Liver (tissue), 9 donors: ENCODE data around the gene FAM131B. TPM values are rescaled to one million over a fixed set of nuclear protein-coding genes. Genes with fewer than 3 reads are reported as not detected.

Experiments
- DNase-seq: peaks from one replicate; pipeline ENCODE4 v3.0.0-alpha.2; 2017; ENCODE audit warnings: low spot score
- H3K27ac ChIP-seq, 2 donors: one replicate each; pipeline ENCODE4 v1.7.0; 2013; ENCODE audit warnings: inconsistent platforms in 2 of 2, low read length in 2 of 2, control low read depth in 1 of 2, low read depth in 1 of 2, mild to moderate bottlenecking in 1 of 2
- H3K27me3 ChIP-seq, 4 donors: one replicate each; pipeline versions ENCODE4 v1.6.1 to v1.7.0; 2013; ENCODE audit warnings: low read length in 3 of 4, inconsistent platforms in 1 of 4, mild to moderate bottlenecking in 1 of 4, moderate library complexity in 1 of 4; ENCODE audit not compliant: control insufficient read depth in 4 of 4, insufficient read depth in 4 of 4
- H3K36me3 ChIP-seq, 4 donors: one replicate each; pipeline versions ENCODE4 v1.6.1 to v1.7.0; 2013; ENCODE audit warnings: low read length in 3 of 4, mild to moderate bottlenecking in 3 of 4, low read depth in 1 of 4, moderate library complexity in 1 of 4; ENCODE audit not compliant: control insufficient read depth in 4 of 4, insufficient read depth in 3 of 4
- H3K4me1 ChIP-seq, 4 donors: one replicate each; pipeline versions ENCODE4 v1.6.1 to v1.7.0; 2013; ENCODE audit warnings: low read length in 3 of 4, mild to moderate bottlenecking in 3 of 4, moderate library complexity in 1 of 4; ENCODE audit not compliant: control insufficient read depth in 4 of 4, insufficient read depth in 4 of 4
- H3K4me3 ChIP-seq, 3 donors: one replicate each; pipeline versions ENCODE4 v1.6.1 to v1.7.0; 2013; ENCODE audit warnings: low read length in 3 of 3, control low read depth in 1 of 3, low read depth in 1 of 3, mild to moderate bottlenecking in 1 of 3
- H3K9ac ChIP-seq, 2 donors: one replicate each; pipeline ENCODE4 v1.7.0; 2013; ENCODE audit warnings: low read length in 2 of 2, mild to moderate bottlenecking in 2 of 2, moderate library complexity in 2 of 2, control low read depth in 1 of 2, low read depth in 1 of 2
- H3K9me3 ChIP-seq, 4 donors: one replicate each; pipeline versions ENCODE4 v1.6.1 to v1.7.0; 2013; ENCODE audit warnings: low read length in 3 of 4; ENCODE audit not compliant: control insufficient read depth in 4 of 4
- EGR1 ChIP-seq, 2 donors: IDR thresholded peaks; 2 replicates each; pipeline ENCODE4 v1.6.1; 2016 to 2018; ENCODE audit warnings: antibody characterized with exemption in 2 of 2, low read depth in 2 of 2
- FOXA1 ChIP-seq: IDR thresholded peaks from 2 replicates; pipeline ENCODE4 v1.6.1; 2016; ENCODE audit warnings: antibody characterized with exemption
- FOXA2 ChIP-seq: IDR thresholded peaks from 2 replicates; pipeline ENCODE4 v1.6.1; 2016; ENCODE audit warnings: antibody characterized with exemption
- GABPA ChIP-seq, 2 donors: IDR thresholded peaks in 1 of 2; conservative IDR thresholded peaks in 1 of 2; 2 replicates each; pipeline ENCODE4 v1.6.1; 2016; ENCODE audit warnings: antibody characterized with exemption in 2 of 2, mild to moderate bottlenecking in 1 of 2, moderate library complexity in 1 of 2
- HNF4A ChIP-seq, 2 donors: conservative IDR thresholded peaks; 2 replicates each; pipeline ENCODE4 v1.6.1; 2016; ENCODE audit warnings: antibody characterized with exemption in 2 of 2, mild to moderate bottlenecking in 2 of 2
- HNF4G ChIP-seq: IDR thresholded peaks from 2 replicates; pipeline ENCODE4 v1.6.1; 2016; ENCODE audit warnings: antibody characterized with exemption
- JUND ChIP-seq, 2 donors: IDR thresholded peaks; 2 replicates each; pipeline ENCODE4 v1.6.1; 2016; ENCODE audit warnings: antibody characterized with exemption in 2 of 2
- NR2F2 ChIP-seq: IDR thresholded peaks from 2 replicates; pipeline ENCODE4 v1.6.1; 2016; ENCODE audit warnings: antibody characterized with exemption
- RAD21 ChIP-seq, 2 donors: IDR thresholded peaks; 2 replicates each; pipeline ENCODE4 v1.6.1; 2016; ENCODE audit warnings: antibody characterized with exemption in 2 of 2, mild to moderate bottlenecking in 2 of 2
- RXRA ChIP-seq, 2 donors: IDR thresholded peaks; 2 replicates each; pipeline ENCODE4 v1.6.1; 2017 to 2018; ENCODE audit warnings: antibody characterized with exemption in 2 of 2, mild to moderate bottlenecking in 1 of 2
- SP1 ChIP-seq: IDR thresholded peaks from 2 replicates; pipeline ENCODE4 v1.6.1; 2018; ENCODE audit warnings: antibody characterized with exemption, mild to moderate bottlenecking
- TAF1 ChIP-seq: conservative IDR thresholded peaks from 2 replicates; pipeline ENCODE4 v1.6.1; 2016; ENCODE audit warnings: antibody characterized with exemption, mild to moderate bottlenecking
- YY1 ChIP-seq: IDR thresholded peaks from 2 replicates; pipeline ENCODE4 v1.6.1; 2016; ENCODE audit warnings: antibody characterized with exemption, mild to moderate bottlenecking
- WGBS: extraction: QIAGEN DNeasy Blood & Tissue Kit; methylation state at CpG from one replicate; pipeline ENCODE4 v1.1.7; 2013; 5-methylcytosine and 5-hydroxymethylcytosine counted together
- polyA plus RNA-seq, 2 donors: library from polyadenylated mRNA; stranded (reverse) in 1 of 2; unstranded in 1 of 2; fragments of 200-250 nt in 1 of 2; fragments of >200 nt in 1 of 2; fragmentation: Nextera tagmentation in 1 of 2; extraction: Ambion mirVana in 1 of 2; gene quantifications; one replicate each; pipeline versions ENCODE4 v1.2.1 to v1.2.3, GENCODE V29; 2013 to 2015
- total RNA-seq, 2 donors: library from RNA; depleted of rRNA; stranded (reverse); fragments of >200 nt; gene quantifications; one replicate each; pipeline ENCODE4 v1.2.3, GENCODE V29; 2014
- TF ChIP-seq, protein P1 (sequence below): IDR thresholded peaks from 2 replicates; pipeline ENCODE4 v1.6.1; 2016; ENCODE audit warnings: antibody characterized with exemption
- TF ChIP-seq, protein P2 (sequence below): IDR thresholded peaks from 2 replicates; pipeline ENCODE4 v1.6.1; 2016; ENCODE audit warnings: antibody characterized with exemption, mild to moderate bottlenecking
- TF ChIP-seq, protein P3 (sequence below): IDR thresholded peaks from 2 replicates; pipeline ENCODE4 v1.6.1; 2016; ENCODE audit warnings: antibody characterized with exemption
- TF ChIP-seq, protein P4 (sequence below): fragments of 150-350 bp; IDR thresholded peaks from 2 replicates; pipeline ENCODE4 v1.5.1; 2017; ENCODE audit warnings: improper control_type of control experiment, low read depth, low read length; ENCODE audit not compliant: missing input control
- TF ChIP-seq, protein P5 (sequence below): IDR thresholded peaks from 2 replicates; pipeline ENCODE4 v1.6.1; 2016; ENCODE audit warnings: antibody characterized with exemption
- donor health status: healthy.
- donor health status: healthy.
- donor health status: healthy.
- donor health status: healthy.
- donor health status: healthy.

FAM131B gene
- total and polyA plus RNA-seq, 4 donors = 0.06 to 0.14 (median 0.08) TPM; not detected in 1

DNA sequence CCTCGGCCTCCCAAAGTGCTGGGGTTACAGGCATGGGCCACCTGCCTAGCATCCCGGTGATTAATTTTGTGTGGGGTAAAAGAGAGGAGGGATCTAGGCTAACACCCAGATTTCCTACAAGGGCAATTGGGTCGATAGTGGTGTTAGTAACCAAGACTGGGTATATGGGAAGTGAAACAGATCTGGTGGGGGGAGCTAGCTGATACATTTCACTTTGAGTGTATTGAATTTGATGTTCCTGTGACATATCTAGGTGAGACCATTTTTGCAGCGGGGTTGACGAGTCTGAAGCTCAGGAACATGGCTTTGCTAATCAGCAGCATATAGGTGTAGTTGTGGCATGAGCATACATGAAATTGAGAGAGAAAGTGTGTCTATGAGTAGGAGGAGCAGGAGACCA is 34.6 kb downstream of the FAM131B start:
- TF ChIP-seq, protein P1, sequence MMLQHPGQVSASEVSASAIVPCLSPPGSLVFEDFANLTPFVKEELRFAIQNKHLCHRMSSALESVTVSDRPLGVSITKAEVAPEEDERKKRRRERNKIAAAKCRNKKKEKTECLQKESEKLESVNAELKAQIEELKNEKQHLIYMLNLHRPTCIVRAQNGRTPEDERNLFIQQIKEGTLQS = no peak
- TF ChIP-seq GABPA (IDR thresholded peaks at IDR 0.05 in 1 of 2, conservative IDR thresholded peaks at IDR 0.05 in 1 of 2) (no peak), RXRA (IDR thresholded peaks at IDR 0.05) (no peak), FOXA1 (no peak), JUND (IDR thresholded peaks at IDR 0.05) (no peak), YY1 (no peak), TAF1 (no peak), NR2F2 (no peak), EGR1 (IDR thresholded peaks at IDR 0.05; ENCODE audit: low read depth in 2 of 2) (no peak), RAD21 (IDR thresholded peaks at IDR 0.05) (no peak), HNF4A (conservative IDR thresholded peaks at IDR 0.05) (no peak), SP1 (no peak), FOXA2 (no peak), HNF4G (no peak)
- TF ChIP-seq, protein P2, sequence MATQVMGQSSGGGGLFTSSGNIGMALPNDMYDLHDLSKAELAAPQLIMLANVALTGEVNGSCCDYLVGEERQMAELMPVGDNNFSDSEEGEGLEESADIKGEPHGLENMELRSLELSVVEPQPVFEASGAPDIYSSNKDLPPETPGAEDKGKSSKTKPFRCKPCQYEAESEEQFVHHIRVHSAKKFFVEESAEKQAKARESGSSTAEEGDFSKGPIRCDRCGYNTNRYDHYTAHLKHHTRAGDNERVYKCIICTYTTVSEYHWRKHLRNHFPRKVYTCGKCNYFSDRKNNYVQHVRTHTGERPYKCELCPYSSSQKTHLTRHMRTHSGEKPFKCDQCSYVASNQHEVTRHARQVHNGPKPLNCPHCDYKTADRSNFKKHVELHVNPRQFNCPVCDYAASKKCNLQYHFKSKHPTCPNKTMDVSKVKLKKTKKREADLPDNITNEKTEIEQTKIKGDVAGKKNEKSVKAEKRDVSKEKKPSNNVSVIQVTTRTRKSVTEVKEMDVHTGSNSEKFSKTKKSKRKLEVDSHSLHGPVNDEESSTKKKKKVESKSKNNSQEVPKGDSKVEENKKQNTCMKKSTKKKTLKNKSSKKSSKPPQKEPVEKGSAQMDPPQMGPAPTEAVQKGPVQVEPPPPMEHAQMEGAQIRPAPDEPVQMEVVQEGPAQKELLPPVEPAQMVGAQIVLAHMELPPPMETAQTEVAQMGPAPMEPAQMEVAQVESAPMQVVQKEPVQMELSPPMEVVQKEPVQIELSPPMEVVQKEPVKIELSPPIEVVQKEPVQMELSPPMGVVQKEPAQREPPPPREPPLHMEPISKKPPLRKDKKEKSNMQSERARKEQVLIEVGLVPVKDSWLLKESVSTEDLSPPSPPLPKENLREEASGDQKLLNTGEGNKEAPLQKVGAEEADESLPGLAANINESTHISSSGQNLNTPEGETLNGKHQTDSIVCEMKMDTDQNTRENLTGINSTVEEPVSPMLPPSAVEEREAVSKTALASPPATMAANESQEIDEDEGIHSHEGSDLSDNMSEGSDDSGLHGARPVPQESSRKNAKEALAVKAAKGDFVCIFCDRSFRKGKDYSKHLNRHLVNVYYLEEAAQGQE = no peak
- TF ChIP-seq, protein P3, sequence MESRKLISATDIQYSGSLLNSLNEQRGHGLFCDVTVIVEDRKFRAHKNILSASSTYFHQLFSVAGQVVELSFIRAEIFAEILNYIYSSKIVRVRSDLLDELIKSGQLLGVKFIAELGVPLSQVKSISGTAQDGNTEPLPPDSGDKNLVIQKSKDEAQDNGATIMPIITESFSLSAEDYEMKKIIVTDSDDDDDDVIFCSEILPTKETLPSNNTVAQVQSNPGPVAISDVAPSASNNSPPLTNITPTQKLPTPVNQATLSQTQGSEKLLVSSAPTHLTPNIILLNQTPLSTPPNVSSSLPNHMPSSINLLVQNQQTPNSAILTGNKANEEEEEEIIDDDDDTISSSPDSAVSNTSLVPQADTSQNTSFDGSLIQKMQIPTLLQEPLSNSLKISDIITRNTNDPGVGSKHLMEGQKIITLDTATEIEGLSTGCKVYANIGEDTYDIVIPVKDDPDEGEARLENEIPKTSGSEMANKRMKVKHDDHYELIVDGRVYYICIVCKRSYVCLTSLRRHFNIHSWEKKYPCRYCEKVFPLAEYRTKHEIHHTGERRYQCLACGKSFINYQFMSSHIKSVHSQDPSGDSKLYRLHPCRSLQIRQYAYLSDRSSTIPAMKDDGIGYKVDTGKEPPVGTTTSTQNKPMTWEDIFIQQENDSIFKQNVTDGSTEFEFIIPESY = no peak
- TF ChIP-seq, protein P4, sequence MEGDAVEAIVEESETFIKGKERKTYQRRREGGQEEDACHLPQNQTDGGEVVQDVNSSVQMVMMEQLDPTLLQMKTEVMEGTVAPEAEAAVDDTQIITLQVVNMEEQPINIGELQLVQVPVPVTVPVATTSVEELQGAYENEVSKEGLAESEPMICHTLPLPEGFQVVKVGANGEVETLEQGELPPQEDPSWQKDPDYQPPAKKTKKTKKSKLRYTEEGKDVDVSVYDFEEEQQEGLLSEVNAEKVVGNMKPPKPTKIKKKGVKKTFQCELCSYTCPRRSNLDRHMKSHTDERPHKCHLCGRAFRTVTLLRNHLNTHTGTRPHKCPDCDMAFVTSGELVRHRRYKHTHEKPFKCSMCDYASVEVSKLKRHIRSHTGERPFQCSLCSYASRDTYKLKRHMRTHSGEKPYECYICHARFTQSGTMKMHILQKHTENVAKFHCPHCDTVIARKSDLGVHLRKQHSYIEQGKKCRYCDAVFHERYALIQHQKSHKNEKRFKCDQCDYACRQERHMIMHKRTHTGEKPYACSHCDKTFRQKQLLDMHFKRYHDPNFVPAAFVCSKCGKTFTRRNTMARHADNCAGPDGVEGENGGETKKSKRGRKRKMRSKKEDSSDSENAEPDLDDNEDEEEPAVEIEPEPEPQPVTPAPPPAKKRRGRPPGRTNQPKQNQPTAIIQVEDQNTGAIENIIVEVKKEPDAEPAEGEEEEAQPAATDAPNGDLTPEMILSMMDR = no peak
- TF ChIP-seq, protein P5, sequence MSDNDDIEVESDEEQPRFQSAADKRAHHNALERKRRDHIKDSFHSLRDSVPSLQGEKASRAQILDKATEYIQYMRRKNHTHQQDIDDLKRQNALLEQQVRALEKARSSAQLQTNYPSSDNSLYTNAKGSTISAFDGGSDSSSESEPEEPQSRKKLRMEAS = no peak
- Histone ChIP-seq H3K4me3 (no peak overlapping the region), H3K9ac (no peak overlapping the region), H3K27ac (no peak overlapping the region), H3K4me1 (peaks cover 0 to 10% (median 0%) of the 10 kb centered on the region in 4 donors), H3K36me3 (no peaks in the 10 kb centered on the region), H3K9me3 (no peaks in the 10 kb centered on the region), H3K27me3 (no peaks in the 10 kb centered on the region)
- WGBS = 93% methylated on average over 5 of the region's 5 CpGs
- no peak for DNase-seq
